CD4-positive, alpha-beta T cell treated with Interferon alpha-2 for 1 hour (primary cell): ENCODE results near the gene CCND2.

Source experiments
- DNase-seq, 2 donors: peaks; one replicate each; pipeline ENCODE4 v3.0.0-alpha.2; 2020 to 2022

The CCND2 gene

GRCh38 chr12:4277857-4278256 lies 4.3 kb downstream of the CCND2 start:
- DNase-seq = no peak

- peak in 1 of 2 donors; percentile 44 for DNase-seq
These were observed 5.0 kb downstream of the CCND2 start for GRCh38 chr12:4278329-4279197.

- no peak for DNase-seq
These were observed 5.7 kb downstream of the CCND2 start for GRCh38 chr12:4279198-4279690.

- no peak for DNase-seq
These were observed 7.0 kb downstream of the CCND2 start for GRCh38 chr12:4280351-4281163.

DNA sequence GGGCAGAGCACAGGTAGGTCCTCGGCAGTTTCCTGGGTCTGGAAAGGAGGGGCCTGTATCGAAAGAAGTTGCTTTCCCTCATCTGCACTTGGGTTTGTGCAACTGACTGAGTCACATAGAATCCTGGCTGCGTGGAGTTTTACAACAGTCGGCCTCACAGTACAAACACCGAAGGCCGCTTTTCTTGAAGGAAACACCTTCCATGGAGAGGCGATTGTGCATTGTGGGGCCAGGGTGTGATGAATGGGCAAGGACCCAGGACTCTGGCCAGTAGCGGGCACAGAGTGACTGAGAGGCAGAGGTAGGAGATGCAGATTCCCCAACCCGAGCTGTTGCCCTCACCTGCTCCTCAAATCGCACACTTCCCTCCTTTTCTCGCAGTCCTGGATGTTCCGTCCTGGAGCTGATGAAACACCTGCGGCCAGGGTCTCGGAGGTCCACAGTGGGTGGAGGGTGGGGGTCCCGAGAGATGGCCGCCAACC lies 7.7 kb downstream of the CCND2 start:
- DNase-seq = no peak

DNA sequence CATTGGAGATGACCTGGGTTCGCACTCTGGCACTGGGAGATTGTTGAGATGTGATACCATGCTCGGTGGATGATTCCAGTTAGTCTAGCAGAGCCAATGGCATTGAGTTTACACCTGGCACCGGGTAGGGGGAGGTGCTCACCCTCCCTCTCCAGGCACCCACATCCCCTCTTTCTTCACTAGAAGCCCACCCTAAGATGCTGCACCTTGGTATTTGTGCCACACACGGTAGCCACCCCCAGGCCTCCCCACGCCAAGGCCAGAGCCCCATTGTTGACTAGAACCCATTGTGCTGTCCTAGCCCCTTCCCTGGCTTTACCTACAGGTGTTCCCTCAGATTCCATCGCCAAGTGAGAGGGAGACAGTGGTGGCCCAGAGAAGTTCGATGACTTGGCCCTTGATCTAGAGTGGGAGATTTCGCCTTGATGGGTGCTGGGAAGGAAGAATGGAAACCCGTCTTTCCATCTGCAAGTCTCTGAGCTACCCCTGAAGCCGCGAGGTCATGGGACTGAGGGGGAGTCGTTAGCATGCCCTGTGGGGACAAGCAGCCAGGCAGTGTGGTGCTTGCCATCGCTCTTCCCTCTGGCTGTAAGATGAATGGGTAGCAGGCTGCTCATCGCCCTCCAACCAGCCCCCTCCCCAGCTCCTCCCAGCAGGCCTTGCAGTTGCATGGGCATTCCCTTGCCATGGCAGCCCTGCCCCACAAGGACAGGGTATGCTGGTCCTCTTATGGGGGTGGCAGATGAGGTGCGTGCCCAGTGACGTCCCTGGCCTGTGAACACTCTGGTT lies 8.7 kb downstream of the CCND2 start:
- no peak for DNase-seq

GRCh38 chr12:4282892-4283511 lies 9.4 kb downstream of the CCND2 start:
- DNase-seq = no peak

DNA sequence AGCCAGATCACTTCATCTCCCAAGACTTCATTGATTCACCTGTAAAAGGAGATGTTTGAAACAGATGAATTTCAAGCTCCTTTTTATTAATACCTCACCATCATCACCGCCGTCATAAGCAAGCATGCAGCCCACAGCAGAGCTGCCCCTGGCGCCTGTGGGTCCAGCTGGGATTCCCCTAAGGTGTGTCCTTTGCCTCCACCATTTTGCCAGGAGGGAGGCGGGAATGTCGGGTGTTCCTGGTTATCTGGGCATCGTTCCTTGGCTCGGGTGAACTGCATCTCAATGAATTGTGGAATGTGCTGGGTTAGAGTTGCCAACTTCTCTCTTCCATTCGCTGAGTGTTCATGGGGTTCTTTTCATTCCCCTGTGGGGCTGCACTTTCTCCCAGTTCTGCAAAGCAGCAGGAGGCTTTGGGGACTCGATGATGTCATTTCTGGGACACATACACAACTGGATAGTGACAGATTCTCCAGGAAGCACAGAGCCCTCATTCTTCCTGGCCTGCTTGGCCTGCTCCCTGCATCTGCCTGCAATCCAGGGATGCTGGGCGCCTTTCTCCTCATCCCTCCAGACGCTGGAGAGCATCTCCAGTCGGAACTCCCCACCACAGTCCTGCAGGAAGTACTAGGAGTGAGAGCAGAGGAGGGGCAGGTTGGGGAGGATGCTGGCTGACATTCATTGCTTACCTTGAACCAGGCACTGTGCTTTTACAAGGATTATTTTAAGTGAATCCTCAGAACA lies 10.1 kb downstream of the CCND2 start:
- DNase-seq = no peak

DNA sequence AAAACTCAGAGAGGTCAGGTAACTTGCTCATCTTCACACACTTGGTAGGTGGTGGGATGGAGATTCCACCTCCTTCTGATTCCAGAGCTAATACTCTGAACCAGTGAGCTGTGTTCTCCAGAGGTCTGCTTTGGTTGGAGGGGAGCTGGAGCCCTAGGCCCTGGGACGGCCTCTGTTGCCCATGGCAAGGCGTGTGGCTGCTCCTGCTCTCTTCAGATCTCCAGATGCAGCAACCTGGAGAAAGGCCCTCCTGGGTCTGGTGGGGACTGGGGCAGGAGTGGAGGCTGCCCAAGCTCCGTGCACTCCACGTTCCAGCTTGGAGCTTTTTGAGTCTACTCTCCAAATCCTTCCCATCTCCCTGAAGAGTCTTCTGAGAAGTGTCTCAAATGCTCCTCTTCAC lies 10.7 kb downstream of the CCND2 start:
- no peak for DNase-seq

DNA sequence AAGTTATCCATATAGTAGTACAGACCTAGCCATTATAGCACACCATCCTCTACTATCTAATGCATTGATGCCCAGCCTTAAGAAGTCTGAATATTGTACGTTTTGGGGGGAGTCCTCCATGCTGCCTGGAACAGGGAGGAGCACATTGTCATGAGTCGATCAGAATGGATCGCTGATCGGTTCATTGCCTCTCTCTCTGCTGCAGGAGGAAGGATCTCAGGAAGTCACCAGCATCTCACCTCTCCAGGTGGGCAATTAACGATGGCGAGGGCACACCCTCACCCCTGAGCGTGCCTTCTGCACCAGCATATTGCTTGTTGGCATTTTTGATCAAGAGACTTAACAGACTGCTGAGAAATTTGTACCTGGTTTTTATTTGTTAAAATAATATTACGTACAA lies 11.5 kb downstream of the CCND2 start:
- DNase-seq = no peak

DNA sequence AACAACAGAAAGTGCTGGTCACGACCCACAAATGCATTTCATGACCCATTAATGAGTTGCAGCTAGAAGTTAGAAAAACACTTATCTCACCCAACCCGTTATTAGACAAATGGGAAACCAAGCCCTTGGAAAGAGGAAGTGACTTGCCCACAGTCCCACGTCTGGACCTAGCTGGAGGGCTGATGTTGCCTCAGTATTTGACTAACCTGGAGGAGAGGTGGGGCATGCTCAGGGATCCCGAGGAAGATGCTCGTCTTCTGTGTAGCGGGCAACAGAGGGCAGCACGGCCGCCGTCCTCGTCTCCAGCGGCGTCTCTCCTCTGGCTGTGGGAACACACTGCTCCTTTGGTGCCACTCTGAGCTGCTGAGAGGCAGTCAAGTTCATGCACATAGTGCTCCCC lies 12.7 kb downstream of the CCND2 start:
- no peak for DNase-seq

DNA sequence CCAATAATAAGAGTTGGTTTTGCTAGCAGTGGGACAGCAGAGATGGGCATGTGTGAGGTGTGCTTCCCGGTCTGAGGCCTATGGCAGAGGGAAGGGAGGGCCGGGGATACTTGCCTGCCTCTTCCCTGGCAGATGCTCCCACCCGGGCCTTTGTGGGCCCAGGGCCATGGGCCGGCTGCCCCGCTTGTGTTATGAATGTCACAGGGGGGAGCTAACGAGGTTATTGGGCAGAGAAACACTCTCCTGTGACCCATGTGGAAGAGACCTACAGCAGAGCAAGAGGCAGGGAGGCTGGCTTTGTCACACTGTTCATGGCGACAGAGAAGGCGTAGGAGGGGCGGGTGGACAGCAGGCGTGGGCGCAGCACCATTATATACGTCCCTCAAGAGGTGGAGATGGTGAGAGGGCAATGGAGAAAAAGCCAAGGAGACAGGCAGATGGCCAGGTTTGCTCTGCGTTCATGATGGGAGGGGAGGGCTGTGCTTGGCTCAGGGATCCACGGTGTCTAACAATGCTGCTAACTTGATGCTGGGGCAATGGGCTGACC lies 13.3 kb downstream of the CCND2 start:
- no peak for DNase-seq

DNA sequence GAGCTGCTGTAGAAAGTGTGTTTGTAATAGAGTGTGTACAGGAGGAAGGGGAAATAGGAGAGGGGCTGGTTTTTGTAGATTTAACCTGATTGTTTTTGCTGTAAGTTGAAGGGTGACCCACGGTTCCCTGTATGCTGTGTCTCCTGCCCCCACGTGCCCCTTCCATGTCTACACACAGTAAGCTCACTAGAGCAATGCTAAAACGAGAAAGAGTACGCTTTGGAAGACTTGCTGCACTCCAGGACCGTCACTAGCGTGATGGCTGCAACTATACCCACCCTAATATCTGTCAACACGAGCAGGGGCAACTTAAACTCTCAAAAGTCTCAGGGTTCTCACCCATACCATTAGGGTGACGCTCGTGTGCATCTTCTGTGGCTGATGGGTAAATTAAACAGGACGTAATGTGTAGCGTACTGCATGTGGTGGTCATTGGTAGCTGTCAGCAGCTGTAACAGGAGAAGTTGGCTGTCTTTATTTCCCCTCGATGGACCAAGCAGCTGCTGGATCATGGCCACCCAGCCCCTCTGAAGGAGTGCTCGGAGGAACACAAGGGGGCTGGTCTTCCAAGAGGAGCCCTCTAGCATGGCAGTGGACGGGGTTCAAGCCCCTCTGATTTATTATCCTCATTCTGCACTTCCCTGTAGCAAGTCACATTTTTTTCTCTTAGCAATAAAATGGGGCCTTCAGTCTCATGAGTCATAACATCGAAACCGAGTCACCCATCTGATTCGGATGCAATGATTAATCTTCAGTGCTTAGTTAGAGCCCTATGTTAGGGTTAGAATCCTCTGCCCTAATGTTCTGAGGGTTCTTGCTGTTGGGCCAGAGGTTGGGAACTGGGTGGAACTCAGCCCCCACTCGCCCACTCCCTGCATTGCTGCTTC lies 14.0 kb downstream of the CCND2 start:
- no peak for DNase-seq

GRCh38 chr12:4288296-4289131 lies 15.0 kb downstream of the CCND2 start:
- DNase-seq = no peak

GRCh38 chr12:4289231-4289878 lies 15.8 kb downstream of the CCND2 start:
- DNase-seq = peak in 1 of 2 donors; percentile 30

- DNase-seq = no peak
These were observed 16.6 kb downstream of the CCND2 start for GRCh38 chr12:4289998-4290790.

DNA sequence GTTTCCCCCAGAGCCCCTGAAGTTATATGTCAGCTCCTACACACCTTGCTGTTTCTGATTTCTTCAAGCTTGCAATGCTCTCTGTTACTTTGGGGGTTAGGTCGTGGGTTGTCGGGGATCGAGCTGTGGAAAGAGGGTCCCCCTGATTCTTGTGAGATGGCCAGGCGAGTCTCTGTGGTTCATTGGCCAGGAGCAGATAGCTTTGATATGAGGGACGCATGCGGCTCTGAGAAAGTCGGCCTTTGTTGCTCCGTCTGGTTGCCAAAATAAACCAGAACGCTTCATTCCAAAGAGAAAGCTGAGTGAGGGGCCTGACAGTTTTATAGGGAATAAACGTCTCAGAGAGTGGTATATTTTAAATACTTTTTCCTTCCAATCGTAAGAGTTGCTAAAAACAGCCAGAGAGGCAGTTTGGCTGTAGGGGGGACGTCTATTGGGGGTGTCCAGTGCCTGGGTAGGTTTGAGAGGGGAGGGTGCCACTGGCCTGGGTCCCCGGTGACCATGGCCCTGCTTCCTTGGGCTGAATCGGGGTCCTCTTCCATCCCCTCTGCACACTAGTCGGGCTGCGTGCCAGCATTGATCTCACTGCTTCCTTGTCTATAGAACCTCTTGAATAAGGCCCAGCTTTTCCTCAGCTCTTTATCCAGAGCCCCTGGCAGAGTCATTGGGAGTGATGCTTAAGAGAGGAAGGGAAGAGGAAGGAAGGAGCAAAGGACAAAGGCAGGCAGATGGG lies 18.9 kb downstream of the CCND2 start:
- DNase-seq = no peak
